KMS-11 (cell line): ENCODE results near the gene GALNTL6.

Experiments
- H2AFZ ChIP-seq: fragments of 200-600 bp; sonication (generic); 2 replicates; pipeline ENCODE4 v1.6.1; 2016; ENCODE audit warnings: antibody characterized with exemption, mixed run types, low read depth
- H3K27ac ChIP-seq: fragments of 200-600 bp; sonication (generic); 2 replicates; pipeline ENCODE4 v1.6.1; 2016; ENCODE audit warnings: mild to moderate bottlenecking, mixed run types
- H3K27me3 ChIP-seq: fragments of 200-600 bp; sonication (generic); 2 replicates; pipeline ENCODE4 v1.6.1; 2017; ENCODE audit warnings: mild to moderate bottlenecking, low read depth, mixed run types, moderate library complexity; ENCODE audit not compliant: insufficient read depth
- H3K36me3 ChIP-seq: fragments of 200-600 bp; sonication (generic); 2 replicates; pipeline ENCODE4 v1.6.1; 2017; ENCODE audit warnings: mild to moderate bottlenecking, mixed run types; ENCODE audit not compliant: insufficient read depth
- H3K4me1 ChIP-seq: fragments of 200-600 bp; sonication (generic); 2 replicates; pipeline ENCODE4 v1.6.1; 2016; ENCODE audit warnings: mild to moderate bottlenecking, low read depth, mixed run types; ENCODE audit not compliant: poor library complexity, severe bottlenecking
- H3K4me2 ChIP-seq: fragments of 200-600 bp; sonication (generic); 2 replicates; pipeline ENCODE4 v1.7.0; 2016; ENCODE audit warnings: mild to moderate bottlenecking, mixed run types
- H3K4me3 ChIP-seq: fragments of 200-600 bp; sonication (generic); IDR thresholded peaks from 2 replicates; pipeline ENCODE4 v1.6.1; 2017; ENCODE audit warnings: low read depth, low read length, mixed read lengths; ENCODE audit not compliant: insufficient read depth
- H3K79me2 ChIP-seq: fragments of 200-600 bp; sonication (generic); 2 replicates; pipeline ENCODE4 v1.6.1; 2016; ENCODE audit warnings: low read depth, mixed run types; ENCODE audit not compliant: insufficient read depth
- H3K9ac ChIP-seq: fragments of 200-600 bp; sonication (generic); 2 replicates; pipeline ENCODE4 v1.6.1; 2016; ENCODE audit warnings: mild to moderate bottlenecking, mixed run types
- H4K20me1 ChIP-seq: fragments of 200-600 bp; sonication (generic); 2 replicates; pipeline ENCODE4 v1.6.1; 2016; ENCODE audit warnings: mild to moderate bottlenecking, mixed run types; ENCODE audit not compliant: insufficient read depth
- TF ChIP-seq, protein P1 (sequence below): fragments of 200-600 bp; sonication (generic); conservative IDR thresholded peaks from 2 replicates; pipeline ENCODE4 v1.6.1; 2017; ENCODE audit warnings: low read depth, mild to moderate bottlenecking, antibody characterized with exemption, low read length, moderate library complexity, mixed read lengths

GALNTL6 gene

GRCh38 chr4:172379834-172380233 lies 566.6 kb downstream of the GALNTL6 start:
- Histone ChIP-seq H3K4me2 (no peak overlapping the region), H3K27ac (no peak overlapping the region), H3K36me3 (no peaks in the 10 kb centered on the region), H3K27me3 (no peaks in the 10 kb centered on the region), H3K4me3 (no peak overlapping the region), H3K4me1 (no peaks in the 10 kb centered on the region), H4K20me1 (no peaks in the 10 kb centered on the region), H3K9ac (no peak overlapping the region), H2AFZ (no peak overlapping the region), H3K79me2 (no peaks in the 10 kb centered on the region)
- TF ChIP-seq, protein P1, sequence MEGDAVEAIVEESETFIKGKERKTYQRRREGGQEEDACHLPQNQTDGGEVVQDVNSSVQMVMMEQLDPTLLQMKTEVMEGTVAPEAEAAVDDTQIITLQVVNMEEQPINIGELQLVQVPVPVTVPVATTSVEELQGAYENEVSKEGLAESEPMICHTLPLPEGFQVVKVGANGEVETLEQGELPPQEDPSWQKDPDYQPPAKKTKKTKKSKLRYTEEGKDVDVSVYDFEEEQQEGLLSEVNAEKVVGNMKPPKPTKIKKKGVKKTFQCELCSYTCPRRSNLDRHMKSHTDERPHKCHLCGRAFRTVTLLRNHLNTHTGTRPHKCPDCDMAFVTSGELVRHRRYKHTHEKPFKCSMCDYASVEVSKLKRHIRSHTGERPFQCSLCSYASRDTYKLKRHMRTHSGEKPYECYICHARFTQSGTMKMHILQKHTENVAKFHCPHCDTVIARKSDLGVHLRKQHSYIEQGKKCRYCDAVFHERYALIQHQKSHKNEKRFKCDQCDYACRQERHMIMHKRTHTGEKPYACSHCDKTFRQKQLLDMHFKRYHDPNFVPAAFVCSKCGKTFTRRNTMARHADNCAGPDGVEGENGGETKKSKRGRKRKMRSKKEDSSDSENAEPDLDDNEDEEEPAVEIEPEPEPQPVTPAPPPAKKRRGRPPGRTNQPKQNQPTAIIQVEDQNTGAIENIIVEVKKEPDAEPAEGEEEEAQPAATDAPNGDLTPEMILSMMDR = no peak

- Histone ChIP-seq H3K27ac (no peak overlapping the region), H3K36me3 (no peaks in the 10 kb centered on the region; the same call in 1 of the 2 replicates), H3K9ac (no peak overlapping the region), H3K79me2 (no peaks in the 10 kb centered on the region), H3K4me2 (no peak overlapping the region), H4K20me1 (no peaks in the 10 kb centered on the region), H3K4me3 (no peak overlapping the region), H3K4me1 (no peaks in the 10 kb centered on the region), H3K27me3 (no peaks in the 10 kb centered on the region), H2AFZ (no peak overlapping the region)
- TF ChIP-seq, protein P1 = no peak
Measured at GRCh38 chr4:172390331-172390730, 577.1 kb downstream of the GALNTL6 start.

- H3K79me2 ChIP-seq = no peaks in the 10 kb centered on the region
- H3K36me3 ChIP-seq = no peaks in the 10 kb centered on the region; the same call in 1 of the 2 replicates
- no peak overlapping the region for H3K4me3 ChIP-seq
- H3K4me1 ChIP-seq = no peaks in the 10 kb centered on the region
- H3K27ac ChIP-seq = no peak overlapping the region
- no peak overlapping the region for H3K4me2 ChIP-seq
- no peak overlapping the region for H2AFZ ChIP-seq
- no peak overlapping the region for H3K9ac ChIP-seq
- H3K27me3 ChIP-seq = no peaks in the 10 kb centered on the region
- TF ChIP-seq, protein P1 = no peak
- no peaks in the 10 kb centered on the region for H4K20me1 ChIP-seq
Measured at GRCh38 chr4:172392741-172393140, 579.5 kb downstream of the GALNTL6 start.

- Histone ChIP-seq H3K9ac (no peak overlapping the region), H2AFZ (no peak overlapping the region), H3K4me2 (no peak overlapping the region), H3K4me3 (no peak overlapping the region), H4K20me1 (no peaks in the 10 kb centered on the region), H3K79me2 (no peaks in the 10 kb centered on the region), H3K27me3 (no peaks in the 10 kb centered on the region), H3K27ac (no peak overlapping the region), H3K4me1 (no peaks in the 10 kb centered on the region), H3K36me3 (no peaks in the 10 kb centered on the region; the same call in 1 of the 2 replicates)
- TF ChIP-seq, protein P1 = no peak
Measured at GRCh38 chr4:172393220-172393619, 580.0 kb downstream of the GALNTL6 start.
